HG02938 (cell line): ENCODE data around the gene ATP11A.

Experiments used
- ATAC-seq: cut with Tn5 transposase; IDR thresholded peaks from one replicate; pipeline ENCODE4 v1.9.1; 2021; ENCODE audit warnings: mild to moderate bottlenecking, moderate library complexity; ENCODE audit not compliant: unreplicated experiment

The ATP11A gene

DNA sequence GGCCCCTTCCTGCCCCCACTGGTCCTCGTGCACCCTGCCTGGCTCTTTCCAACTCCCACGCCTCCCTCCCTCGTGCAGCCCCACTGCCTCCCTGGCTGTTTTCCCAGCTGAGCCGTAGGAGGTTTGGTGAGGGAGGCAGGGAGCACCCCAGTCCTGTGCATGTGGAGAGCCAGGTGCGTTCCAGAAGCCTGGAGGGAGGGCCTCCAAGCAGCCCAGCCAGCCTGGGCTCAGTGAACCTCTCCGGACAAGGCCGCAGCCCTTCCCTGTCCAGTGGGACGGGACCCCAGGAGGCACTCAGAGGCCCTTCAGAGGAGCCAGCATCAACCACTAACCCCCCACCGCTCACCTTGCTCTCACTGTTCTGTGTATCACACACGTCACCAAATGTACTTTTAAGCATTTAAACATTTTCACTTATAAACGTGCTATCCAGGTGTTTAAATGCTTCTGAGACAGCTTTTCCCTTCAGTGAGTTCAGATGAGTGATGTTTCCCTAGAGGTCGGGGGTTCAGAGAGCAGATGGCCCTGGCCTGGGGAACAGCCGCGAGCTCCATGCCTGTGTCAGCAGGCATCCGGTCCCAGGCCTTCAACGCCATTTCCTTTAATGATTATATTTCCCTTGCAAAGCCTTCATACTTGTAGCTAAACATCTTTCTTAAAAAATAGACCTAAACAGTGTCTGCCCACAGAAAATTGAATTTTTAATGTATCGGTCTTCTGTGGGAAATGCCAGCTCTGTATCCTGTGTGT, 122.6 kb downstream of the ATP11A start:
- no peak for ATAC-seq

DNA sequence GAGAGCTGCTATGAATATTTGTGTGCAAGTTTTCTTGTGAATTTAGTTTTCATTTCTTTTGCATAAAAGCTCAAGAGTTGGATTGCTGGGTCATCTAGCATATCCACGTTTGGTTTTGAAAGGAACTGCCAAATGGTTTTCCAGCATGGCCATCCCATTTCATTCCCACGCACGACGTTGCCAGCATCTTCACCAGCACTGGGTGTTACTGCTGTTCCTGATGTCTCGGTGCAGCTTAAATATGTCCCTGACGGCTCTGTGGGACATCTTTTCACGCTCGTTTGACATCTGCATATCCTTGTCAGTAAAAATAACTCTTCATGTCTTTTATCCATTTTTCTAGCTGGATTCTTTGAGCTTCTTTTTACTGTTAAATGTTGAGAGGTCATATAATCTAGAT, 123.7 kb downstream of the ATP11A start:
- no peak for ATAC-seq

DNA sequence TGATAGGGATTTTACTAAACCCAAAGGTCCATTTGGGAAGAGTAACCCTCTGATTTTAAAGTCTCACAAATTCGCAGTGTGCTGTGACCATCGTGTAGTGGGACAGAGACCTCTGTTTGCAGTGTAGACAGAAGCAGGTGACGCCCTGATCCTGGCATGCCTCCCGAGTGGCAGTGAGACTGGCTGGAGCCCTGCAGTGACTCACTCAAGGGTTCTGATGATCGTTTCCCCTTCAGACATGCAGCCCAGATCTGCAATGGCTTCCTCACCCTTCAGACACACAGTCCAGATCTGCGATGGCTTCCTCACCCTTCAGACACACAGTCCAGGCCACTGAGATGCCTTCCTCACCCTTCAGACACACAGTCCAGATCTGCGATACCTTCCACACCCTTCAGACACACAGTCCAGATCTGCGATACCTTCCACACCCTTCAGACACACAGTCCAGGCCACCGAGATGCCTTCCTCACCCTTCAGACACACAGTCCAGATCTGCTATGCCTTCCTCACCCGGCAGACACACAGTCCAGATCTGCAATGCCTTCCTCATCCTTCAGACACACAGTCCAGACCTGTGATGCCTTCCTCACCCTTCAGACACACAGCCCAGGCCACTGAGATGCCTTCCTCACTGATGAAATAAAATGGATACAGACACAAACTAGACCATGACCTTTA, 125.2 kb downstream of the ATP11A start:
- ATAC-seq, result no peak

DNA sequence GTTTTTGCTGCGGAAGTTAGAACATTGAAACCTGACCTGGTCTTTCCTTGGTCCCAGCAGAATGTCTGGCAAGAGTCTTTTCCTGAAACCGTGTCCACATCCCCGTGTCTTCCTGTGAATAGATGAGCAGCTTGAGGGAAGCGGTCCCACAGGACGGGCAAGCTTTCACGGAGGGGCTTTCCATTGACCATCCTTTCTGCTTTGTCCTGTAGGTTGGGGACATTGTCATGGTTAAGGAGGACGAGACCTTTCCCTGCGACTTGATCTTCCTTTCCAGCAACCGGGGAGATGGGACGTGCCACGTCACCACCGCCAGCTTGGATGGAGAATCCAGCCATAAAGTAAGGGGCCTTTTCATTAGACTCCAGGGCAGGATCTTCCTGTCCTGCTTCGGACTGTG, 126.0 kb downstream of the ATP11A start:
- ATAC-seq, result no peak

DNA sequence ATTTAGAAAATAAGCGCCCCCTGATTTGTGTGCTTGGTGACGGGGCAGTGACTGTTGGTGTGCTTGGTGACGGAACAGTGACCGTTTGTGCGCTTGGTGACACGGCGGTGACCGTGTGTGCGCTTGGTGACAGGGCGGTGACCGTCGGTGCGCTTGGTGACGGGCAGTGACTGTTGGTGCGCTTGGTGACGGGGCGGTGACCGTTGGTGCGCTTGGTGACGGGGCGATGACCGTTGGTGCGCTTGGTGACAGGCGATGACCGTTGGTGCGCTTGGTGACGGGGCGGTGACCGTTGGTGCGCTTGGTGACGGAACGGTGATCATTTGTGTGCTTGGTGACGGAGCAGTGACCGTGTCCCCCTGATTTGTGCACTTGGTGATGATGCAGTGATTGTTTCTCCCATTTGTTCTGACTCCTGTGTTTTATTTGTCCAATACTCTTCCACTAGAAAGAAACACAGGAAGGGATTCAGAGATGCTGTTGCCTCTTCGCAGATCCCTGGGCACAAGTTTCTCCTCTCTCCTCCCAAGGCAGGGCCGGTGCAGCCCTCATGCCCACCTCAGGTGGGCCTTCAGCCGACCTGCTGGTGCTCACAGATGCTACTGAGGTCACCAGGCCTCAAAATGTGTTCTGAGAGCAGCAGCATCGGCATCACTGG, 128.3 kb downstream of the ATP11A start:
- ATAC-seq, result no peak

DNA sequence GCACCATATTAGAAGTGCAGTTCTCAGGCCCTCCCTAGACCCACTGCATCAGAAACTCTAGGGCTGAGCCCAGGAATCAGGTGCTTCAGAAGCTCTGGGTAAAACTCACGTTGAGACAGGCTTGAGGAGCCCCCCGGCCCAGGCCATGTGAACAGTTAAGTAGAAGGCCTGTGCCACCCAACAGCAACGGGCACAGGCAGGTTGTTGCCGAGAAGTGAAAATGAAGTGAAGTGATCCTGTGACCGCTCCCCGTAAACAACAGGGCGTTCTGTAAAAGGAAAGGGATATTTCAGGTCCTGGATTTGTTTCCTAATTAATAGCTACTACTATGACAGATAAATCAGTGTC, 128.8 kb downstream of the ATP11A start:
- no peak for ATAC-seq

DNA sequence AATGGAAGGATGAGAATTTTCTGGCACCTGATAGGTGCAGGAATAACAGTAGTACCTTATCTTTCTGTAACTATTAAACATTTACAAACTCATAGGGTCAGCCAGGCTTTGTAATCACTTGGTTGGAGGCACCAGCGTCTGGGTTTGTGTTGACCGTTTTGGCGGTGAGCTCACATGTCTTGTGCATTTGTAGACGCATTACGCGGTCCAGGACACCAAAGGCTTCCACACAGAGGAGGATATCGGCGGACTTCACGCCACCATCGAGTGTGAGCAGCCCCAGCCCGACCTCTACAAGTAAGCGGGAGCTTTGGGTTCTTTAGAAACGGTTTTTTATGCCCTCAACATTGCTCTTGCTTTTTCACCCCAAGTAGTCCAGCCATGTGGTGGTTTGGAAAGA, 129.3 kb downstream of the ATP11A start:
- no peak for ATAC-seq

DNA sequence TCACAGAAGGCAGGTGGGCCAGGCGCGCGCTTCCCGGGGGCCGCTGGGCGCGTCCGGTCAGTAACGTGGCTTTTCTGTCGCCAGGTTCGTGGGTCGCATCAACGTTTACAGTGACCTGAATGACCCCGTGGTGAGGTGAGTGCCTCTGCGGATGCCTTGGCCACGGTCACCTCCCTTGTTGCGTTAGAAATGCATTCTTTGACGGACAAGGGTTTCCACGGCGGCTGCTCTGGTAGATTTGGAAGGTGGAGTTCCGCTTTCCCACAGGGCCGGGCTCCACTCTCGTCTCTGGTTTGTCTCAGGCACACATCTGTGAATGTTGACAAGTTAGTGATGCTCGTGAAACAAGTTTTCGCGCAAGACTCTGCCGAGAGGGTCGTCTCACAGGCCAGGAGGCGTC, 130.0 kb downstream of the ATP11A start:
- ATAC-seq, result no peak

DNA sequence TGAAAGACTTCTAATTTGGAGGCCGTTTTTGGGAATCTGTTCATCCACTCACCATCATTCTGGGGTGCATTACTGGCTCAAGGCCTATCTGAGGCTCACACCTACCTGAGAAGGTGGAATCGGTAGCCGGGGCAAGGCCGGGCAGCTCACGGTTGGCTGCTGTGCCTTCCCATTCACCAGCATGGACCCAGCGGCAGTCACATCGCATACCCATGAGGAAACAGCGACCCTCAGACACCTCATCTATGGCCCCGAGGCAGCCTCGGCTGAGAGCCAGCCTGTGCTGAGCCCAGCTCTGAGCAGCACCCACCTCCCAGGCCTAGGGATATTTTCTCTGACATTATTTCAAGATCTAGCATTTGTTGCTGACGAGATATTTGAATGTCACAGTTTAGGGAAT, 130.5 kb downstream of the ATP11A start:
- ATAC-seq, result no peak

DNA sequence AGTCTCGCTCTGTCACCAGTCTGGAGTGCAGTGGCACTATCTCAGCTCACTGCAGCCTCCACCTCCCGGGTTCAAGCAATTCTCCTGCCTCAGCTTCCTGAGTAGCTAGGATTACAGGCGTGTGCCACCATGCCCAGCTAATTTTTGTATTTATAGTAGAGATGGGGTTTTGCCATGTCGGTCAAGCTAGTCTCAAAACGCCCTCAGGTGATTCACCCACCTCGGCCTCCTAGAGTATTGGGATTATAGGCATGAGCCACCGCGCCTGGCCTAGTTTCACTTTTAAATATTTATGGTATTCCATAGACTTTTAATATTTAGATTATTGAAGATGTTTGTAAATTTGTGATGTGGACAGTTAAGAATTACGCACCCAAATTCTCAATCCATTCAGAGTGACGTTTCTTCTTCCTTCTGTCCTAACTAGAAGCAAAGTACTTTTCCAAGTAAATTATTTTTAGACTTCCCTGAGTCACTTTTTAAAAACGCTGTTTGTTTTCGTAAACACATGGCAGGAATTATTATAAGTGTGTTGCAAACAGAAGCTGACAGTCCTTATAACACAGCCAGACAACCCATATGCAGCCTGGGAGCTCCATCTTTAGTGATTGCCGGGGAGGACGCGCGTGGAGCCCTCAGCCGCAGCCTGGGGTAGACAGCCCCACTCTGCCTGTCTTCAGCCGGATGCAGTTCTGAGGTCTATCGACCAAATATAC, 131.7 kb downstream of the ATP11A start:
- no peak for ATAC-seq

DNA sequence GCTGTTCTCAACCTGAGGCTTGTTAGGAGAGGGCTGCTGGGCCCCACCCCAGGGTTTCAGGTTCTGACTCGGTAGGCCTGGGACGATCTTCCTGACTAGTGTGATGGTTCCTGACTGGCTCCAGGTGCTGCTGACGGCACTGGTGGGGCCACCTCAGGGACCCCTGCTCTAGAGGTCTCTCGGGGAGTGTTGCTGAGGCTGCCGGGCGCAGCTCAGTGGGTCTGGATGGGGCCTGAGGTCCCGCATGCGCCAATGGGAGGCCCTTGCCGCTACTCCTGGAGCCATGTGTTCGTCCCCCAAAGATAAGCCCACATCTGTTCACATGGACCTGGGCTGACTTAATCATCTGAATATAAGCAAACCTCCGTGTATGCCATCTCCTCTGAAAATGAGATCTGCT, 133.0 kb downstream of the ATP11A start:
- no peak for ATAC-seq

DNA sequence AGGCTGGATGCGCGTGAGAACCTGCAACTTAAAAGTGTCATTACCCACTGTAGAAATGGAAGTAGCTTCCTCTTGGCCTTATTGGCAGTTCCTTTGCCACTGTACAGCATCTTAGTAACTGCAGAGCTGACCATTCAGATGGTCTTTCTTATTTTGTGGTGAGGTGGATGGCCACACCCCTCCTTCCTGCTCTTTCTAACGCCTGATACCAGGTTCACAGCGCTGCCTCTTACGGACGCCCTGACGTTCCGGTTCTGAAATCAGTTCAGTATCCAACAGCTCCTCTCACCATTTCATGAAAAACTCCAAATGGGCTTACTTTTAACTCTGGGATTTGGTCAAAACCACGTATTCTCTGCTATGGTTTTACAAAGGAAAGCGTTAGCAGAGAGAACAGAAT, 134.6 kb downstream of the ATP11A start:
- no peak for ATAC-seq

DNA sequence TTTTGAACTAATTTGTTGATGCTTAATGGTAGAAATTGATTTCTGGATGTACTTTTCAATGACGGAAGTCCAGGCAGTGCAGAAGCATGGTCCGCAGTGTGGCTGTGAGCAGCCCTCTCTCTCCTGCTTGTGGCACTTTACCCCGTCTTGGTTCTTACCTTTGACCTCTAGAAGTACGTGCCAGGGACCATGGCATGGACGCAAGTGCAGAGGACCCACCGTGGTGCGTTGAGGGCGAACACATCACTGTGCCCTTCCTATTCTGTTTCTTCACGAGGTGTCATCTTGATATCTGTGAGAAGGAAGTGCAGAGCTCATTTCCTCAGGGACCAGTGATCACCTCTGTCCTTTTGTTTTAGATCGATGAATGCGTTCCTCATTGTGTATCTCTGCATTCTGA, 135.2 kb downstream of the ATP11A start:
- no peak for ATAC-seq

DNA sequence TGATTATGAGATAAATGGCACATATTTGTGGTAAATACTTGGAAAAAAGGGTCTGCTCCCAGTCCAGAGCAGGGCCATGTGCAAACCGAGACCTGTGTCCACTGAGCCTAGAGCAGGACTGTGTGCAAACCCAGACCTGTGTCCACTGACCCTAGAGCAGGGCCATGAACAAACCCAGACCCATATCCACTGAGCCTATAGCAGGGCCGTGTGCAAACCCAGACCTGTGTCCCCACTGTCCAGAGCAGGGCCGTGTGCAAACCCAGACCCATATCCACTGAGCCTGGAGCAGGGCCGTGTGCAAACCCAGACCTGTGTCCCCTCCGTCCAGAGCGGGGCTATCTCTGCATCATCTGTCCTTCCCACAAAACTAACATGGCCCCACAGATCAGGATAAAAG, 136.0 kb downstream of the ATP11A start:
- ATAC-seq, result no peak

DNA sequence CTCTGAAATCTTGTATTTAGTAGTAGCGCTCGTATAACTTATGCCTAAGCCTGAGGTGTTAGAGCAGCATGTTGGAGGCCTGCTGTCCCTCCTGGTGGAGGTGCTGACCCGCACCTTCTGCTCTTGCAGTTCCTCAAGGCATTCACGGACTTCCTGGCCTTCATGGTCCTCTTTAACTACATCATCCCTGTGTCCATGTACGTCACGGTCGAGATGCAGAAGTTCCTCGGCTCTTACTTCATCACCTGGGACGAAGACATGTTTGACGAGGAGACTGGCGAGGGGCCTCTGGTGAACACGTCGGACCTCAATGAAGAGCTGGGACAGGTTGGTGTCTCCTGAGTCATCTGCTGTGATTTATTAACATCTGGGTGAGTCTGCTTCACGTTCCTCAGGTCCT, 136.7 kb downstream of the ATP11A start:
- ATAC-seq, result no peak

DNA sequence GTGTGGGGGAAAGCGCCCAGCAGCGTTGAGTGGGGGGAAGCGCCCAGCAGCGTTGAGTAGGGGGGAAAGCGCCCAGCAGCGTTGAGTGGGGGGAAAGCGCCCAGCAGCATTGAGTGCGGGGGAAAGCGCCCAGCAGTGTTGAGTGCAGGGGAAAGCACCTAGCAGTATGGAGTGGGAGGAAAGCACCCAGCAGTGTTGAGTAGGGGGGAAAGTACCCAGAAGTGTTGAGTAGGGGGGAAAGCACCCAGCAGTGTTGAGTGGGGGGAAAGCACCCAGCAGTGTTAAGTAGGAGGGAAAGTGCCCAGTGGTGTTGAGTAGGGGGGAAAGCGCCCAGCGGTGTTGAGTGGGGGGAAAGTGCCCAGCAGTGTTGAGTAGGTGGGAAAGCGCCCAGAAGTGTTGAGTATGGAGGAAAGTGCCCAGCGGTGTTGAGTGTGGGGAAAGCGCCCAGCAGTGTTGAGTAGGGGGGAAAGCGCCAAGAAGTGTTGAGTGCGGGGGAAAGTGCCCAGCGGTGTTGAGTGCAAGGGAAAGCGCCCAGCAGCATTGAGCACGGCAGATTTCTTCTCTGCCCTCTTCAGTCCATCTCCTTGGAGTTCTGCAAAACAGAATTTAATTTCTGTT, 138.4 kb downstream of the ATP11A start:
- ATAC-seq, result peak; percentile 69

DNA sequence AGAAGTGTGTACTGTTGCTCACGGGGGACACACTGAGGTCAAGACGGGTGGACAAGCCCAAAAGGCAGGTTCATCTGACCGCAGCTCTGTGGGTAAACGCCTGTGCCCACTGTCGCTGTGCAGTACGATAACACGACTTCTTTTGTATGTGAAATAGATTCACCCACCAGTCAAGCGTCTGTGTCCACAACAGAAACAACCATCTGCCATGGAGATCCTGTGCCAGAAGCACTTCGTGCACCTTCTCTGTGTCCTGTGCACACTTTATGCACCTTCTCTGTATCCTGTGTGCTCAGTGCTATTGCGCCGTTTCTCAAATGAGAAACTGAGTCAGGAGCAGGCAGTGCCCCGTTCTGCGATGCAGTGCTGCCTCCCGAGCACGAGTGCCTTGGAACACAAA, 138.9 kb downstream of the ATP11A start:
- ATAC-seq, result no peak

DNA sequence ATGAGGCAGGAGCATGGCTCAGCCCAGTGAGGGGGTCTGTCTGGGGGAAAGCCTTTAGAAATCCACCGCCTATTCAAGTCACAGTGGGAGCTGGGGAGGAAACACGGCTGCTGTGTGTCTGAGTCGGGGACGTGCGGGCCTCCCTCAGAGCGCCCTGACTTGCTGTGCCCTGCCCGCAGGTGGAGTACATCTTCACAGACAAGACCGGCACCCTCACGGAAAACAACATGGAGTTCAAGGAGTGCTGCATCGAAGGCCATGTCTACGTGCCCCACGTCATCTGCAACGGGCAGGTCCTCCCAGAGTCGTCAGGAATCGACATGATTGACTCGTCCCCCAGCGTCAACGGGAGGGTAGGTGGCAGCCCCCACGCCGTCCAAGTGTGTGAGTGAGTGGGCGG, 141.4 kb downstream of the ATP11A start:
- no peak for ATAC-seq

DNA sequence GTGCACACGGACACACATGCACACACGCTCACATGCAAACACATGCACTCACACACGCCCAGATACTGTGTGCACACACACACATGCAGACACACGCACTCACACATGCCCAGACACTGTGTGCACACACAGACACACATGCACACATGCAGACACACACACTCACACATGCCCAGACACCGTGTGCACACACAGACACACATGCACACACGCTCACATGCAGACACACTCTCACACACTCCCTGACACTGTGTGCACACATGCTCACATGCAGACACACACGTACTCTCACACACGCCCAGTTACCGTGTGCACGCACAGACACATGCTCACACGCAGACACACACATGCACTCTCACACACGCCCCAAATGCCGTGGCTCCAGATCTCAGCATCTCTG, 142.0 kb downstream of the ATP11A start:
- ATAC-seq, result no peak

DNA sequence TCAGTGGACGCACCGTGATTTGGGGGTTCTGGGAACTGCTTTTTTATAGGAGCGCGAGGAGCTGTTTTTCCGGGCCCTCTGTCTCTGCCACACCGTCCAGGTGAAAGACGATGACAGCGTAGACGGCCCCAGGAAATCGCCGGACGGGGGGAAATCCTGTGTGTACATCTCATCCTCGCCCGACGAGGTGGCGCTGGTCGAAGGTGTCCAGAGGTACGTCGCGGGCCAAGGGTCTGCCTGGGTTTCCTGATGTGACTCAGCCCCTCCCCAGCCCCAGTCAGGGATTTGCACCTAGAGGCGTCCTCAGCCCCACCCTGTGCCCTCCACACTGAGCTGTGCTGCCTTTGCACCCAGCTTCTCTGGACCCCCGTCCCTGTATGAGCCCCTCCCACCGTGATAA, 143.0 kb downstream of the ATP11A start:
- no peak for ATAC-seq

DNA sequence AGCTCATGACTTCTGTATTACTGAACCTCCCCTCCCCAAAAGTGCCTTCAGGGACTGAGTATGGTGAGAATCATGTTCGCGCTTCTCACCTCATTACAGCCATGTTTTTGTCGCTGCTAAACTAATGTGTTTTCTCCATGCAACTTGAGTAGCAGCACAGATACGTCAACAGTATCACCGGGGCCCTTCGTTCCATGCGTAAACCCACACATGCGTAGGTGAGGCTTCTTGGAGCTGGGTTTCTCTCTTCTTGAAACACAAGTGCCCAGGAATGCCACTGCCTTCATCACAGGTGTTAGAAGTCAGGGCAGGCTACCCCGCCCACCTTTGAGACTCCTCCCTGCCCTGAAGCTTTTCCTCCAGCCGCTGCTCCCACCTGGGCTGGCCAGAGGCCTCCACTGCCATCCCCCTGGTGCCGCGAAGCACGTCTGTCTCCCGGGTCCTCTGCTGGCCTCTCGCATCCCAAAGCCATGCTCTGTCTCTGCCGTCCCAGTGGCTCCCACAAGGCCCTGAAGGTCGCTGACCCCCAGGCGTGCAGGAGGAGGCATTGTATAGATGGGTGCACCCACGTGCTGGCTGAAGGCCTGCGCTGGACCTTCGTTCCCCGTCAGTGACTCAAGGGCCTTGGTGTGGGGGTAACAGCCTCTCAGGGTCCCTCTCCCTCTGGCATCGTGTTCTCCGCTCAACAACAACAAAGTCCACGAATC, 143.9 kb downstream of the ATP11A start:
- ATAC-seq, result no peak
